ENCODE results near the gene OTUD5.

- no peak for TF ChIP-seq CTCF (IDR thresholded peaks at IDR 0.05)
- no peak for TF ChIP-seq POLR2AphosphoS5 (IDR thresholded peaks at IDR 0.05; ENCODE audit: insufficient read depth in 1 of 2, low read depth in 1 of 2)
- TF ChIP-seq POLR2A (IDR thresholded peaks at IDR 0.05): no peak
Measured at GRCh38 chrX:48901069-48901468, 56.3 kb downstream of the OTUD5 start.
